Esophagus squamous epithelium (tissue), 4 donors: Measurements from ENCODE around the gene DEPDC1.
"Not testable (repeated sequence)": the region's sequence is repeated elsewhere in the genome, so short reads cannot be mapped to it uniquely, and the experiment has no call there.

Experiments
- POLR2A ChIP-seq, 4 donors: fragments of 450-650 bp; IDR thresholded peaks; one replicate each; pipeline ENCODE4 v1.6.1; 2017; ENCODE audit warnings: antibody characterized with exemption in 4 of 4, mild to moderate bottlenecking in 4 of 4, moderate library complexity in 3 of 4
- TF ChIP-seq, protein P1 (sequence below), 6 experiments: fragments of 450-650 bp in 4 of 6; fragments of 200-600 bp in 2 of 6; sonication (generic) in 2 of 6; IDR thresholded peaks; one replicate each; pipeline ENCODE4 v1.5.1; 2016 to 2019; ENCODE audit warnings: antibody characterized with exemption in 6 of 6, mild to moderate bottlenecking in 4 of 6, moderate library complexity in 4 of 6

DNA sequence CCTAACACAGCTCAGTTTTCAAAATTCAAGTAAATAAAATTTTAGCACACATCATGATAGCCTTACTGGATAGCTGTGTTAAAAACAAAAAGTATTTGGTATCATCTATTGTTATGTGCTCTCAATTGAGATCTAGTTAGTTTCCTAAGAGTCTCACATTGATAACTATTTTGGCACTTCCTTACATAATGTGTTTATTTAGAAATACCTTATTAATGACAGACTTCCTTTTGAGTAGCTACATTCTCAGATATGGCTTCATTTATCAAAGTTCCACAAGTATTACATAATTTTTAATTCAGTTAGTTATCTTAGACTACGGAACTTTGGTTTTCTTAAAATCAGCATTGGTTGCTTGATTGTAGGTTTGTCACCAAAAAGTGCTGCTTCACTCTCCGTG, 20.3 kb downstream of the DEPDC1 start:
- TF ChIP-seq, protein P1, sequence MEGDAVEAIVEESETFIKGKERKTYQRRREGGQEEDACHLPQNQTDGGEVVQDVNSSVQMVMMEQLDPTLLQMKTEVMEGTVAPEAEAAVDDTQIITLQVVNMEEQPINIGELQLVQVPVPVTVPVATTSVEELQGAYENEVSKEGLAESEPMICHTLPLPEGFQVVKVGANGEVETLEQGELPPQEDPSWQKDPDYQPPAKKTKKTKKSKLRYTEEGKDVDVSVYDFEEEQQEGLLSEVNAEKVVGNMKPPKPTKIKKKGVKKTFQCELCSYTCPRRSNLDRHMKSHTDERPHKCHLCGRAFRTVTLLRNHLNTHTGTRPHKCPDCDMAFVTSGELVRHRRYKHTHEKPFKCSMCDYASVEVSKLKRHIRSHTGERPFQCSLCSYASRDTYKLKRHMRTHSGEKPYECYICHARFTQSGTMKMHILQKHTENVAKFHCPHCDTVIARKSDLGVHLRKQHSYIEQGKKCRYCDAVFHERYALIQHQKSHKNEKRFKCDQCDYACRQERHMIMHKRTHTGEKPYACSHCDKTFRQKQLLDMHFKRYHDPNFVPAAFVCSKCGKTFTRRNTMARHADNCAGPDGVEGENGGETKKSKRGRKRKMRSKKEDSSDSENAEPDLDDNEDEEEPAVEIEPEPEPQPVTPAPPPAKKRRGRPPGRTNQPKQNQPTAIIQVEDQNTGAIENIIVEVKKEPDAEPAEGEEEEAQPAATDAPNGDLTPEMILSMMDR (IDR thresholded peaks at IDR 0.05): not testable (repeated sequence)
- not testable (repeated sequence) for TF ChIP-seq POLR2A (IDR thresholded peaks at IDR 0.05)
